ENCODE data around the gene ABRACL. TPM values are rescaled to one million over a fixed set of nuclear protein-coding genes. Genes with fewer than 3 reads are reported as not detected.
"Not testable (repeated sequence)": the region's sequence is repeated elsewhere in the genome, so short reads cannot be mapped to it uniquely, and the experiment has no call there.

ABRACL gene
- total RNA-seq, 1 donor from 2014 or later, result 63.0 TPM

- H3K9me3 Mint-ChIP-seq, result peaks cover 13% of the 10 kb centered on the region
- no peak for DNase-seq (ENCODE audit: low spot score in 2 of 2, unreplicated experiment in 2 of 2)
- peaks cover 20% of the 10 kb centered on the region for H3K36me3 Mint-ChIP-seq
- H3K27ac Mint-ChIP-seq, result peak overlapping the region; percentile 81
- no peak for TF ChIP-seq CTCF (IDR thresholded peaks at IDR 0.05; ENCODE audit: unreplicated experiment)
- H3K4me1 Mint-ChIP-seq, result peaks cover 15% of the 10 kb centered on the region
- H3K27me3 Mint-ChIP-seq (ENCODE audit: low read depth), result no peaks in the 10 kb centered on the region
- no peak overlapping the region for H3K4me3 Mint-ChIP-seq
Observed at GRCh38 chr6:139047677-139048076, 19.1 kb downstream of the ABRACL start.

GRCh38 chr6:139048912-139049311 lies 20.4 kb downstream of the ABRACL start:
- H3K27me3 Mint-ChIP-seq (ENCODE audit: low read depth); H3K4me3 Mint-ChIP-seq; DNase-seq (ENCODE audit: low spot score in 2 of 2, unreplicated experiment in 2 of 2): not testable (repeated sequence)
- Mint-ChIP-seq H3K27ac (peak overlapping the region; percentile 76), H3K4me1 (peaks cover 15% of the 10 kb centered on the region), H3K9me3 (peaks cover 13% of the 10 kb centered on the region), H3K36me3 (peaks cover 11% of the 10 kb centered on the region)

DNA sequence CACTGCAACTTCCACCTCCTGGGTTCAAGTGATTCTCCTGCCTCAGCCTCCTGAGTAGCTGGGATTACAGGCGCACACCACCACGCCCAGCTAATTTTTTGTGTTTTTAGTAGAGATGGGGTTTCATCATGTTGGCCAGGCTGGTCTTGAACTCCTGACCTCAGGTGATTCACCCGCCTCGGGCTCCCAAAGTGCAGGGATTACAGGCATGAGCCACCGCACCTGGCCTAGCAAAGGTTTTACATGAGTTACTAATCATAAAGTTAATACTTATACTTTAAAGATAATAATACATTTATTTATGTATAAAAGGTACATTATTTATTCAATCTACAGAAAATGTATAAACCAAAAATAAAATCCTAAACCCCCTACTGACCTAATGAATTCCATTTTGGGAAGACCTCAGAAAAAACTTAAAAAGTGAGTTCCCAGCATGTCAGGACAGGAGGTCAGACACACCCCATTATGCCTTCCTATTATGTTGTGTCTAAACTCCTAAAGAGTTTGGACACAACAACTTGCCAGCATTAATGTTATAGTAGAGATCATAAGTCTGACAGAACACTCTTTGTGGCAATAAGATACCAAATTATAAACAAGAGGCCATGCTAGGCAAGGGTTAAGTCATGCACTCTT lies 21.7 kb downstream of the ABRACL start:
- H3K36me3 Mint-ChIP-seq; H3K27ac Mint-ChIP-seq; DNase-seq (ENCODE audit: low spot score in 2 of 2, unreplicated experiment in 2 of 2); H3K4me3 Mint-ChIP-seq; H3K27me3 Mint-ChIP-seq (ENCODE audit: low read depth): not testable (repeated sequence)
- peaks cover 13% of the 10 kb centered on the region for H3K9me3 Mint-ChIP-seq
- peaks cover 15% of the 10 kb centered on the region for H3K4me1 Mint-ChIP-seq

DNA sequence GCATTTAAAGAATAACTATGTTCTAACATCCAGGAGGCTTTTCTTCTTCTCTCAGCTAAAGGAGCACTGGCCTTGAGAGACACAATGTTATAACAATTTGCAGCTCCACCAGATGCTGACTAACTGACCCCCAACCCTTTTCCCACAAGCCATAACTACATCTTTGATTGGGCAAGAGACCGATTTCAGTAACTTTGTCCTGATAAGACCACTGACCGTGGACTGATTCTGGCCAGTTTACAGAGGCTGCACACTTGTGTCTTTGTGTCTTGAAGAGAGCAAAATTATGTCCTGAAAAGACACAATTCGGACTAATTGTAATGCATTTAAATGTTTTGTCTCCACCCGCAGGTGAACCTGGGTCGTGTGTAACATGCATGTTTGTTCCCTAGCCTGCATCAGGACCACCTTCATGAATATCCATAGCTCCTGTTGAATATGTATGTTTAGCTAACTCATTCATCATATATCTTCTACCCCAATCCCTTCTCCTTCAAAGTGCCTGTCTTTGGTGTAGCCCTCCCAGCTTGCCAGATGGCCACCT lies 22.3 kb downstream of the ABRACL start:
- peaks cover 13% of the 10 kb centered on the region for H3K9me3 Mint-ChIP-seq
- TF ChIP-seq CTCF (IDR thresholded peaks at IDR 0.05; ENCODE audit: unreplicated experiment), result no peak
- peaks cover 15% of the 10 kb centered on the region for H3K4me1 Mint-ChIP-seq
- H3K27me3 Mint-ChIP-seq (ENCODE audit: low read depth), result no peaks in the 10 kb centered on the region
- H3K4me3 Mint-ChIP-seq, result no peak overlapping the region
- no peak overlapping the region for H3K27ac Mint-ChIP-seq
- DNase-seq (ENCODE audit: low spot score in 2 of 2, unreplicated experiment in 2 of 2), result no peak
- H3K36me3 Mint-ChIP-seq, result peaks cover 4% of the 10 kb centered on the region

DNA sequence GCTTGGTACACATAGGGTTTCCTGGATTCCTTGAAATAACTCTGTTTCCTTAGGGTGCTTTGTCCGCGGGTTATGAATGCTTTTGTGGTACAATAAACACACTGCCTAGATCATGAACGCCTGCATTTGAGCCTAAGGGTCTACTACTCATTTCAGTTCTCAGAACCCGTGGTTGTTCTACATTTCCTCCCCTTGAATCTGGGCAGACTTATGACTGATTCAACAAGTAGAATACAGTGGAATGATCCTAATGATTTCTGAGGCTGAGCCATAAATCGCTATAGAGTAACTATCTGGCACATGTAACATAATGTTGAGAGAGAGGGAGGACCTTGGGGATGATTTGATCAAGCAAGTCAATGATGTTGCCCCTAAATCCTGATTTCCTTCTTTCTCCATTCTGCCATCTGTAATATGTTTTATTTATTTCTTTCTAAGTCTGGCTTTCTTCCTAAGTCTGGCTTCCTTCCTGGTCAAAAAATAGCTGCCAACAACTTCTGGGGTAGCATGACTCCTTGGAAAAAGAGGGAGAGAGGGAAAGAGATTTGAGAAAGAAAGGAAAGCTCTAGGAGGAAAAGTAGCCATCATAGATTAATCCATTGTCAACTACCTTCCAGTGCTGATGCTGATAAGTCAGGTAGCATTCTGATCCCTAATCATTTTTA lies 23.0 kb downstream of the ABRACL start:
- Mint-ChIP-seq H3K27me3 (ENCODE audit: low read depth) (no peaks in the 10 kb centered on the region), H3K9me3 (peaks cover 10% of the 10 kb centered on the region), H3K4me3 (no peak overlapping the region), H3K4me1 (peaks cover 15% of the 10 kb centered on the region), H3K27ac (no peak overlapping the region), H3K36me3 (peaks cover 4% of the 10 kb centered on the region)
- no peak for DNase-seq (ENCODE audit: low spot score in 2 of 2, unreplicated experiment in 2 of 2)
- no peak for TF ChIP-seq CTCF (IDR thresholded peaks at IDR 0.05; ENCODE audit: unreplicated experiment)

- DNase-seq (ENCODE audit: low spot score in 2 of 2, unreplicated experiment in 2 of 2), result no peak
- Mint-ChIP-seq H3K27ac (no peak overlapping the region), H3K36me3 (peaks cover 4% of the 10 kb centered on the region), H3K4me3 (no peak overlapping the region), H3K4me1 (peaks cover 6% of the 10 kb centered on the region), H3K9me3 (peaks cover 10% of the 10 kb centered on the region), H3K27me3 (ENCODE audit: low read depth) (no peaks in the 10 kb centered on the region)
- TF ChIP-seq CTCF (IDR thresholded peaks at IDR 0.05; ENCODE audit: unreplicated experiment), result no peak
Observed at GRCh38 chr6:139053382-139053781, 24.8 kb downstream of the ABRACL start.

Data from mesothelial cell of epicardium (in vitro differentiated cells).